ENCODE results near the gene HSF4. TPM values are rescaled to one million over a fixed set of nuclear protein-coding genes. Genes with fewer than 3 reads are reported as not detected.

HSF4 gene
- polyA plus RNA-seq, 1 donor = 8.2 TPM

DNA sequence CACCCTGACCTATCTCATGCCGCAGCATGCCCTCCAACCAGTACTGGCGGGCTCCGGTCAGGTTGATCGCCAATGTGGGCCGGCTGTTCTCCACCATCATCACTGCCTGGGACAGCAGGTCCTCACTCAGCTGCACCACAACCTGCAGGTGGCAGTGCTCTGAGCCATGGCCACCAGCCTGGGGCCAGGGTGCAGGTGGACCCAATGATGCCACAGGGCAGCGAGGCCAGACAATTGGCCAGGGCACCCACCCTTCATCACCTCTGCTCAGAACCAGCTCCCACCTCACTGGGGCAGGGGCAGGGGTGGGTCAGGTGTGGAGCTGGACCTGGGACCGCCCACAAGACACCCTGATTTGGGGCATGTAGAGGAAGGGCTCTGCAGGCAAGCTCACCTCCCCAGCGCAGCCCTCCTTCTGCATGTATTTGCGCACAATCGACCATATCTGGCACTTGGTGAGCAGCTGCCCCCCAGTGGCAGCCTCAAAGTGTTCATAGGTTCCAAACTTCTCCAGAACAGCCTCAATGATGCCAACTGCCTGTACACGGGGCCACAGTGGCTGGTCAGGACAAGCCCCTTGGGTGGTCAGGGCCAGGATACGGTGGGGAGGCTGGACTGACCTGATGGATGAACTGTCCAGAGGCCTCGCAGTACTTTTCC lies 15.0 kb downstream of the HSF4 start:
- no CpG with 5 or more reads among the region's 13 CpGs for WGBS (ENCODE audit: insufficient coverage, low lambda C conversion rate)

DNA sequence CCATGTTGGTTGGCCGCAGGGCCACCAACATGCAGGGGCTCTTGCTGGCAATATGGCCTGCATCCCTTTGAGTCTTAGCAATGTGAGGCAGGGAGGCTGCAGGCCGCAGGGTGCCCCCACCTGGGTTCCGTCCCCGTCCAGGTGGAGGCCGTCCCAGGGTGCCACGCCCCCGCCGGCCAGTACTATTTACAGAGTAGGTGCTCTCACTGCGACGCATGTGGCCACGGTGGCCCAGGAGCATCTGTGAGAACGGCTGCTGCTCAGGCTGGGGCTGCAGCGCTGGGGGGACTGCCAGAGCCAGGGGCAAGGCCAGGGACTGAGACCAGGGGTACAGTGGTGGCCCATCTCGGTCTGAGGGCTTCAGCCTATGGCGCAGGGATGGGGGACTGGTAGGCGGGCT lies 15.6 kb downstream of the HSF4 start:
- H3K9me3 ChIP-seq (ENCODE audit: control insufficient read depth, low read depth, low read length) = peaks cover 3% of the 10 kb centered on the region
- H3K4me3 ChIP-seq (ENCODE audit: low read length) = no peak overlapping the region
- DNase-seq = no peak
- WGBS (ENCODE audit: insufficient coverage, low lambda C conversion rate) = no CpG with 5 or more reads among the region's 16 CpGs
- peaks cover 25% of the 10 kb centered on the region for H3K27me3 ChIP-seq (ENCODE audit: control insufficient read depth, insufficient read depth, low read length)
- no peak overlapping the region for H3K27ac ChIP-seq (ENCODE audit: low read length)
- no peaks in the 10 kb centered on the region for H3K36me3 ChIP-seq (ENCODE audit: control insufficient read depth, insufficient read depth, low read length)
- H3K4me1 ChIP-seq (ENCODE audit: control insufficient read depth, insufficient read depth, low read length) = peaks cover 18% of the 10 kb centered on the region

More for the DNA sequence above, 15.0 kb downstream of the HSF4 start:
- H3K9me3 ChIP-seq (ENCODE audit: control insufficient read depth, low read depth, low read length) = peaks cover 2% of the 10 kb centered on the region
- no peak for DNase-seq
- no peak overlapping the region for H3K27ac ChIP-seq (ENCODE audit: low read length)
- H3K4me1 ChIP-seq (ENCODE audit: control insufficient read depth, insufficient read depth, low read length) = peaks cover 18% of the 10 kb centered on the region
- H3K27me3 ChIP-seq (ENCODE audit: control insufficient read depth, insufficient read depth, low read length) = peaks cover 25% of the 10 kb centered on the region
- H3K4me3 ChIP-seq (ENCODE audit: low read length) = no peak overlapping the region
- no peaks in the 10 kb centered on the region for H3K36me3 ChIP-seq (ENCODE audit: control insufficient read depth, insufficient read depth, low read length)

DNA sequence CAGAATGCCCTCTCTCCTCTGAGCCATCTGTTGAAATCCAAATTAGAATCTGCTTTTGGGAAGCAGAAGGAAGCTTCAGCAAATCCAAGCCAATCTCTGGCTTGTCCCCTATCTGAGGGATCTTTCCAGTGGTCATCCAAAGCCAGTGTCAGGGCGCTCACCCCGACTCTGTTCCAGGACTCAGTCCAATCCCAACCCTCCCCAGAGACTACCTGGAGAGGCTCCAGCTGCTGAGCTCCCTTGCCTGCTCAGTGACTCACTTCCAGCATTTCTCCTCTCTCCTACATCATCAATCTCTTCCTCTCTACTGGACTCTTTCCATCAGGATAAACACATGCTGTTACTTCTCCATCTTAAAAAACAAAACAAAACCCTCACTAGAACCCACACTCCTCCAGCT lies 16.8 kb downstream of the HSF4 start:
- Histone ChIP-seq H3K36me3 (ENCODE audit: control insufficient read depth, insufficient read depth, low read length) (no peaks in the 10 kb centered on the region), H3K27ac (ENCODE audit: low read length) (no peak overlapping the region), H3K27me3 (ENCODE audit: control insufficient read depth, insufficient read depth, low read length) (peaks cover 14% of the 10 kb centered on the region), H3K4me3 (ENCODE audit: low read length) (no peak overlapping the region), H3K9me3 (ENCODE audit: control insufficient read depth, low read depth, low read length) (peaks cover 3% of the 10 kb centered on the region), H3K4me1 (ENCODE audit: control insufficient read depth, insufficient read depth, low read length) (peaks cover 26% of the 10 kb centered on the region)
- DNase-seq = no peak
- no CpG with 5 or more reads among the region's 2 CpGs for WGBS (ENCODE audit: insufficient coverage, low lambda C conversion rate)

DNA sequence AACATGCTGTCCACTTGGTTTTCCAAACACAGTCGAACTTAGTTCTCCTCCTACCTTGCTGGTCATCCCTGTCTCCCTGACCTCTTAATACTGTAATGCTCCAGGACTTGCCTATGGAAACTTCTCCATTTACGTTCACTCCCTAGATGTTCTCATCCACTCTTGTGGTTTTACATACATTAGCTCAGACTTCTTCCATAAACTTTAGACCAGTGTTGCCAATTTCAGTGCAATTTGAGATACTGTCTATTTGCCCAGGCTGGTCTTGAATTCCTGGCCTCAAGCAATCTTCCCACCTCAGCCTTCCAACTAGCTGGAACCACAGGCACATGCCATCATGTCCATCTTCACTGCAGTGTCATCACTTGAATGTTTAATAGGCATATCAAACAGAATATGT lies 17.7 kb downstream of the HSF4 start:
- Histone ChIP-seq H3K9me3 (ENCODE audit: control insufficient read depth, low read depth, low read length) (peaks cover 3% of the 10 kb centered on the region), H3K36me3 (ENCODE audit: control insufficient read depth, insufficient read depth, low read length) (no peaks in the 10 kb centered on the region), H3K27ac (ENCODE audit: low read length) (no peak overlapping the region), H3K27me3 (ENCODE audit: control insufficient read depth, insufficient read depth, low read length) (peaks cover 8% of the 10 kb centered on the region), H3K4me3 (ENCODE audit: low read length) (no peak overlapping the region), H3K4me1 (ENCODE audit: control insufficient read depth, insufficient read depth, low read length) (peaks cover 26% of the 10 kb centered on the region)
- no peak for DNase-seq
- no CpG with 5 or more reads among the region's 2 CpGs for WGBS (ENCODE audit: insufficient coverage, low lambda C conversion rate)

DNA sequence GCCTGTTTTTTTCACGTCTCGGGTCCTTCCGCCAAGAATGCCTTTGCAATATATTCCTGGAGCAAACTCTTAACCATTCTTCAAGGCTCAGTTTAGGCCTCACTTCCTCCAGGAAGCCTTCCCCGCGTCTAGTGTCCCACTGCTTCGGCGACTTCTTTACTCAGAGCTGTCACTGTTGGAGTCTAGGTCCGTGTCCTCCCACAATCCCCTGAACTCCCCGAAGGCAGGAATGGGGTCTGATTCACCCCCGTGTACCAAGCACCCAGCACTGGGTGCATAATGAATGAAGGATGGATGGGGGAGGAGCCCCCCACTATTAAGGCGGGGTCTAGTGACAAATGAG lies 18.7 kb downstream of the HSF4 start:
- Histone ChIP-seq H3K27ac (ENCODE audit: low read length) (peak overlapping the region; percentile 93), H3K9me3 (ENCODE audit: control insufficient read depth, low read depth, low read length) (peaks cover 3% of the 10 kb centered on the region), H3K4me1 (ENCODE audit: control insufficient read depth, insufficient read depth, low read length) (peaks cover 22% of the 10 kb centered on the region), H3K27me3 (ENCODE audit: control insufficient read depth, insufficient read depth, low read length) (peaks cover 6% of the 10 kb centered on the region), H3K4me3 (ENCODE audit: low read length) (peak overlapping the region; percentile 86), H3K36me3 (ENCODE audit: control insufficient read depth, insufficient read depth, low read length) (no peaks in the 10 kb centered on the region)
- 27% methylated on average over 3 of the region's 11 CpGs for WGBS (ENCODE audit: insufficient coverage, low lambda C conversion rate)
- no peak for DNase-seq

DNA sequence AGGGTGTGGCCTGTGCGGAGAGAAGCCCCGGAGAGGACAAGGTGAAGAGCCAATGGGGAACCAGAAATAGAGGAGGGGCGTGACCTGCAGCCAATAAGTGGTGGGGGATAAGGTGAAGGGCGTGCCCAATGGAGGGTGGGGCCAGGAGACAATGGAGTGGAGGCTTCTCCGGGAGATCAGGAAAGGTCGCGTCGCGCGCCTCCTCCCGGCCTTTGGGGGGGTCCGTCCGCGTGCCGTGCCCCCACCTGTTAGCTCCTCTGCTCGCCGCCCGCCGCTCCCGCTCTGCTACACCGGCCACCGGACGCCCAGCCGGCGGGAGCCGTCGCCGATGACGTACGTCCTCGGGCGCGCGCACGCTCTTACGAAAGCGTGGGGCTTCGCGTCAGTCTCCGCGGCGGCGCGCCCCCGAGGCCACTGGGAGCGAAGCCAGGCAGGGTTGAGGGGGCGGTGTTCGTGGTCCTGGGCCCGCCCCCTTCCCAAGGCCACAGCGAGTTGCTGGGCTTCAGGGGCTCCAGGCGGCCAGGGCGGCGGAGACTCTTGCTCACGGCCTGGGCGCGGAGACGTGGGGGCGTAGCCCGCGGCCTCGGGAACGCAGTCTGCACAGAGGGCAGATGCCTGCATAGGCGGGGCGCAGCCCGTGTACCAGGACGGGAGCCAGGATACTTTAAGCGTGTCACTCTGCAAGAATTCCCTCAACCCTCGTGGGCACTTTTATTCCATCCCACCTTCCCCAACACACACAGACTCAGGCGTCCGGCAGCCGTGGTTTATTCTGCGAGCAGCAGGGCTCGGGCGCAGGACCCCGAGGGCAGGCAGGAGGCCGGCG lies 19.3 kb downstream of the HSF4 start, which contains the start of gene MATCAP1:
Gene MATCAP1, minus strand, starts transcription at position 337 of the 826 bp plus-strand sequence. CDS start 3,353 bp downstream, outside the sequence.
- DNase-seq = peak; percentile 97 to 99
- Histone ChIP-seq H3K9me3 (ENCODE audit: control insufficient read depth, low read depth, low read length) (peaks cover 3% of the 10 kb centered on the region), H3K27me3 (ENCODE audit: control insufficient read depth, insufficient read depth, low read length) (peaks cover 6% of the 10 kb centered on the region), H3K36me3 (ENCODE audit: control insufficient read depth, insufficient read depth, low read length) (no peaks in the 10 kb centered on the region), H3K4me3 (ENCODE audit: low read length) (peak within 1 kb of the TSS; percentile 86), H3K4me1 (ENCODE audit: control insufficient read depth, insufficient read depth, low read length) (peaks cover 22% of the 10 kb centered on the region), H3K27ac (ENCODE audit: low read length) (peak within 1 kb of the TSS; percentile 93)
- no CpG with 5 or more reads among the region's 77 CpGs for WGBS (ENCODE audit: insufficient coverage, low lambda C conversion rate)

DNA sequence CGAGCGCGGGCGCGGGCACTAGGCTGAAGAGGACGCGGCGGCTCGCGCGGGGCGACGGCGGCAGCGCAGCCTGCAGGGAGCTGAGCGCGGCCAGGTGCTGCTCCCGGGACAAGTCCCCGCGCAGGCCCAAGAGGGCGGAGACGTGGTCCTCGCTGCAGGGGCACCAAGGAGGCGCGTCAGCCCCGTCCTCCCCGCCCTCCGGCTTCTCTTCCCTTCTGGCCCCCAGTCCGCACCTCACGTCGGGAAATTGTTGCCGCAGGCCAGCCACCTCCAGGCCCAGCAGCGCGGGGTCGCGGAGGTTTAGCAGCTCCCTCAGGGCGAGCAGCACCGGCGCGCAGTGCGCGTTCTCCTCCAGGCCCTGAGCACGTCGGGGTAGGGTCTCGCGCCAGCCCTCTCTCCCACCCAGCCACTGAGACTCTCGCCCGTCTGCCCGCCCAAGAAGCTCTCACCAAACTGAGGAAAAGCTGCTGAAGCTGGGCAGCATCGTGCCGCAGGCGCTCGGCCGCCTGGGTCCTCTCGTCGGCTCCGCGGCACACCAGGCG lies 20.0 kb downstream of the HSF4 start:
- Histone ChIP-seq H3K36me3 (ENCODE audit: control insufficient read depth, insufficient read depth, low read length) (no peaks in the 10 kb centered on the region), H3K9me3 (ENCODE audit: control insufficient read depth, low read depth, low read length) (peaks cover 3% of the 10 kb centered on the region), H3K4me1 (ENCODE audit: control insufficient read depth, insufficient read depth, low read length) (peaks cover 22% of the 10 kb centered on the region), H3K4me3 (ENCODE audit: low read length) (peak overlapping the region; percentile 86), H3K27ac (ENCODE audit: low read length) (peak overlapping the region; percentile 93), H3K27me3 (ENCODE audit: control insufficient read depth, insufficient read depth, low read length) (peaks cover 6% of the 10 kb centered on the region)
- no CpG with 5 or more reads among the region's 59 CpGs for WGBS (ENCODE audit: insufficient coverage, low lambda C conversion rate)
- no peak for DNase-seq

DNA sequence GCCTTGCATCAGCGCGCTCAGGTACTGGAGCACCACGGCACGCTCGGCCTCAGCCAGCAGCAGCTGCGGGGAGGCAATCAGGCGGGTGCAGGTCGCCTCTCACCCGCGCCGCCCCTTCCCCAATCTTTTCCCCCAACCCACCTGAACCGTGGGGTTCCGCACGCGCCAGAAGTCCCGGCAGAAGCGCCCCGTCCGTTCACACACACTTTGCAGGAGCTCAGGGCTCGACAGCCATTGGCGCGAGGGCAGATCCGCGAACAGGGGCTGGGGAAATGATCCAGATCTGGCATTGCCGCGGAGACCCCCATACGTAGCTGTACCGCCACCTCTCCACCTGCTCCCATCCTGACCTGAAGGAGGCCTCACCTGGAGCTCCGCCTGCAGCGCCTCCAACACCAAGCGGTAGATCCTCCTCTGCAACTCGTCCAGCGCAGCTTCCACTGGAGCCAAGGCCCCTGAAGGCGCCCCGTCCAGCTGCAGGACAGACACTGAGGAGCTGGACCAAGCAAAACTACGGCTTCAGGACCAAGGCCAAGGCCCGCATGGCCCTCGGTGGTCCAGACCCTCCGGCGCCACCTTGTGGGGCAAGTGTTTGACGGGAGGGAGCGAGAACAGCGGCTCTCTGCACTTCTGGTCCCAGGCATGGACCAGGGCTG lies 20.6 kb downstream of the HSF4 start:
- H3K27ac ChIP-seq (ENCODE audit: low read length) = no peak overlapping the region
- H3K9me3 ChIP-seq (ENCODE audit: control insufficient read depth, low read depth, low read length) = peaks cover 3% of the 10 kb centered on the region
- H3K4me1 ChIP-seq (ENCODE audit: control insufficient read depth, insufficient read depth, low read length) = peaks cover 22% of the 10 kb centered on the region
- no peaks in the 10 kb centered on the region for H3K36me3 ChIP-seq (ENCODE audit: control insufficient read depth, insufficient read depth, low read length)
- DNase-seq = peak; percentile 77 to 80
- peaks cover 6% of the 10 kb centered on the region for H3K27me3 ChIP-seq (ENCODE audit: control insufficient read depth, insufficient read depth, low read length)
- no CpG with 5 or more reads among the region's 43 CpGs for WGBS (ENCODE audit: insufficient coverage, low lambda C conversion rate)
- H3K4me3 ChIP-seq (ENCODE audit: low read length) = peak overlapping the region; percentile 86

DNA sequence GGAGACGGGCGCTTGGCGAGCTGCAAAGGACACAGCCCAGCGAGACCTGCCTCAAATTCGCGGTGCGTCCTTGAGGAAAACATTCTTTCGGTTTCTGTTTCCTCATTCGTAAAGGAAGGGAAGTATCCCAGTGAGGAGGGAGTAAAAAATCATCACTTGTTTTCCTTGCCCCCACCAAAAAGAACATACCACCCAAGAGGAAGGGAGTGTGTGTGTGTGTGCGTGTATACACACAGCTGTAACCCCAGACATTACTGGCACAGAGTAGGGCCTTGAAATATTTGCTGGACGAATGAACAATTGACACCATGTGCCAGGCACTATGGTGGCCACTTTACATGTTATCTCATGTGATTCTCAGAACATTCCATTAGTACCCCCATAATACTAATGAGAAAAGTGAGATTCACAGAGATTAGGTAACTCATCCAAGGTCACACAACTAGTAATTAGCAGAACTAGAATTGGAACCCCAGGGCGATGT lies 21.1 kb downstream of the HSF4 start:
- Histone ChIP-seq H3K4me3 (ENCODE audit: low read length) (no peak overlapping the region), H3K9me3 (ENCODE audit: control insufficient read depth, low read depth, low read length) (peaks cover 3% of the 10 kb centered on the region), H3K4me1 (ENCODE audit: control insufficient read depth, insufficient read depth, low read length) (peaks cover 22% of the 10 kb centered on the region), H3K36me3 (ENCODE audit: control insufficient read depth, insufficient read depth, low read length) (no peaks in the 10 kb centered on the region), H3K27ac (ENCODE audit: low read length) (no peak overlapping the region), H3K27me3 (ENCODE audit: control insufficient read depth, insufficient read depth, low read length) (peaks cover 6% of the 10 kb centered on the region)
- no CpG with 5 or more reads among the region's 12 CpGs for WGBS (ENCODE audit: insufficient coverage, low lambda C conversion rate)
- DNase-seq = no peak

DNA sequence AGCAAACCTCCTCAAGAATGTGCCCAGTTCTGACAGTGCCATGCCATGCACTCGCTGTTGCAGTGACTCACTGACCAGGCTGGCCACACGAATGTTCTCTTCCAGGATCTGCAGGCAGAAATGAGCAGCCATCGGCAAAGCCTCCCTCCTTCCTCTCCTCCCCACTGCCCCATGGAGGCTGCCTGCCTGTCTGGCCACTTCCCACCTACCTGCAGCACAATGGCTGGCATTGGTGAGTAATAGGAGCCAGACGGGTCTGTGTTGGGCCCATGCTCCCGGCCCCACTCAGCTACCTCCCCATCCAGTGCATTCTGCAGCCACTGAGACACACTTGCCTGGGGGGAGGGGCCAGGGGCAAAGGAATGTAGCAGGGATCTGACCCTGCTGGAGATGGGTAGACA lies 22.0 kb downstream of the HSF4 start:
- no peak overlapping the region for H3K27ac ChIP-seq (ENCODE audit: low read length)
- peaks cover 3% of the 10 kb centered on the region for H3K9me3 ChIP-seq (ENCODE audit: control insufficient read depth, low read depth, low read length)
- H3K36me3 ChIP-seq (ENCODE audit: control insufficient read depth, insufficient read depth, low read length) = no peaks in the 10 kb centered on the region
- peaks cover 25% of the 10 kb centered on the region for H3K4me1 ChIP-seq (ENCODE audit: control insufficient read depth, insufficient read depth, low read length)
- DNase-seq = no peak
- H3K4me3 ChIP-seq (ENCODE audit: low read length) = no peak overlapping the region
- WGBS (ENCODE audit: insufficient coverage, low lambda C conversion rate) = no CpG with 5 or more reads among the region's 5 CpGs
- peaks cover 6% of the 10 kb centered on the region for H3K27me3 ChIP-seq (ENCODE audit: control insufficient read depth, insufficient read depth, low read length)
